ENCODE results near the gene ZCCHC7.

ZCCHC7 gene

DNA sequence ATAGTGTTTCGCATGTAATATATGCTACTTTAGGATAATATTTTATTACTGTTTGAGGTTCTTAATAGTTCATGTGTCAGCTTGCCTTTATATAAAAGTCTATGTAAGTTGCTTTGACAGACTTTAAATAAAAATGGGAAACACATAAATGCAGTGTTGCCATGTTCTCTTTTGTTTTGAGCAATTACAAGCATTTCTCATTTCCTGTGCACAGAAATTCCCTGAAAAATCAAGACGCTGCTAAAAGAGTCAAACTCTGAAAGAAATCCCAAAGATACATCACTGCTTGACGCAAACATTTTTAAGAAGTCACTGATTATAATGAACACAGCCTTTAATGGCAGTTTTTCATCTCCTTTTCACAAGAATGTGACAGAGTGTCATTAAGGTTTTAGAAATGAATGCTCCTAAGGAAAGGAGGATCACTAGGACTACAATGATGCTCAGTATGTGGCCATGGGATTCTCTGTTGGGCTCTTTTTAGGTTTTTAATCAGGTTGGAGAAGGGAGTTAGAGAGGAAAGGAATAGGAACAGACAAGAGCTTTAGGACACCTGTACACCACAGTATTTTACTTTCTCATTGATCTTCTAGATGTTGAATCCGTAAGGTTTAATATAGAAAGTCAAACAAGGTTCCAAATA is 29.4 kb downstream of the ZCCHC7 start:
- DNase-seq (ENCODE audit: extremely low read depth, low read depth): no peak
- TF ChIP-seq, protein P1, sequence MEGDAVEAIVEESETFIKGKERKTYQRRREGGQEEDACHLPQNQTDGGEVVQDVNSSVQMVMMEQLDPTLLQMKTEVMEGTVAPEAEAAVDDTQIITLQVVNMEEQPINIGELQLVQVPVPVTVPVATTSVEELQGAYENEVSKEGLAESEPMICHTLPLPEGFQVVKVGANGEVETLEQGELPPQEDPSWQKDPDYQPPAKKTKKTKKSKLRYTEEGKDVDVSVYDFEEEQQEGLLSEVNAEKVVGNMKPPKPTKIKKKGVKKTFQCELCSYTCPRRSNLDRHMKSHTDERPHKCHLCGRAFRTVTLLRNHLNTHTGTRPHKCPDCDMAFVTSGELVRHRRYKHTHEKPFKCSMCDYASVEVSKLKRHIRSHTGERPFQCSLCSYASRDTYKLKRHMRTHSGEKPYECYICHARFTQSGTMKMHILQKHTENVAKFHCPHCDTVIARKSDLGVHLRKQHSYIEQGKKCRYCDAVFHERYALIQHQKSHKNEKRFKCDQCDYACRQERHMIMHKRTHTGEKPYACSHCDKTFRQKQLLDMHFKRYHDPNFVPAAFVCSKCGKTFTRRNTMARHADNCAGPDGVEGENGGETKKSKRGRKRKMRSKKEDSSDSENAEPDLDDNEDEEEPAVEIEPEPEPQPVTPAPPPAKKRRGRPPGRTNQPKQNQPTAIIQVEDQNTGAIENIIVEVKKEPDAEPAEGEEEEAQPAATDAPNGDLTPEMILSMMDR (IDR thresholded peaks at IDR 0.05; ENCODE audit: low read depth, low read length, missing control alignments): no peak
- no peak overlapping the region for H3K4me3 ChIP-seq (replicated peaks; ENCODE audit: low read depth, low read length)

DNA sequence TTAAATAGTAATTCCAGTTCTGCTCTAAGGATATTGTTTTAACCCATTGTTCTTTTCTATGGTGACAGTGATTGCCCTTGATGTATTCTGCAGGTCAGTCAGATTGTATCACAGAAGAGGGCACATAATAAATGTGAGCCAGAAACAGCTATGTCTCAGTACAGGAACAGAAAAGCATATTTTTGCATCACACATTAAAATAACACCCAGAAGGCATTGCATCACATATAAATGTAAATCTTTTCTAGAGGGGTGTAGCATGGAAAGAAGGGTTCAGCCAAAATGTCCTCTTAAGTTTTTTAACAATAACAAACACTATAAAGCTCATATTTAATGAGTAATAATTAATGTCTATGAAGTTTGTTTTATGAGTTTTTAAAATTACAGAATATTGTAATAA is 30.0 kb downstream of the ZCCHC7 start:
- TF ChIP-seq, protein P1 (IDR thresholded peaks at IDR 0.05; ENCODE audit: low read depth, low read length, missing control alignments): no peak

DNA sequence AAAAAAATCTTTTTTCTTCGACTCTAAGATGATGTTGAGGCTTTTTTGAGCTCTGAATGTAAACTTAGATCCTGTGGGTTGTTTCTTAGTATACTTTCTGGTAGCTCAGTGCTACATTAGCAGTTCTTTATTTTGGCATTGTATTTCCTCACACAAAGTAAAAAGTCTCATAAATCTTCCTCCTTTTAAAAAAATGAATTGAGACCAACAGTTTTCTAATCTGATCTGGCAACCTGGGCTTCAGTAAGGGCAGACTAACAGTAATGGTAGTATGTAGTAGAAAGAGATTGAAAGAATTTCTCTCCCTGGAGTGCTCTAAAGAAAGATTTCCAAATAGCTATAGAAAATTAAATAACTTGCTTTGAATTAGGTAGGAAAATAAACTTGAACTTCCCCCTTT is 31.4 kb downstream of the ZCCHC7 start:
- no peak overlapping the region for H3K4me3 ChIP-seq (replicated peaks; ENCODE audit: low read depth, low read length)
- no peak for DNase-seq (ENCODE audit: extremely low read depth, low read depth)
- TF ChIP-seq, protein P1 (IDR thresholded peaks at IDR 0.05; ENCODE audit: low read depth, low read length, missing control alignments): no peak

More for the DNA sequence above, 30.0 kb downstream of the ZCCHC7 start:
- no peak overlapping the region for H3K4me3 ChIP-seq (replicated peaks; ENCODE audit: low read depth, low read length)
- DNase-seq (ENCODE audit: extremely low read depth, low read depth): no peak

DNA sequence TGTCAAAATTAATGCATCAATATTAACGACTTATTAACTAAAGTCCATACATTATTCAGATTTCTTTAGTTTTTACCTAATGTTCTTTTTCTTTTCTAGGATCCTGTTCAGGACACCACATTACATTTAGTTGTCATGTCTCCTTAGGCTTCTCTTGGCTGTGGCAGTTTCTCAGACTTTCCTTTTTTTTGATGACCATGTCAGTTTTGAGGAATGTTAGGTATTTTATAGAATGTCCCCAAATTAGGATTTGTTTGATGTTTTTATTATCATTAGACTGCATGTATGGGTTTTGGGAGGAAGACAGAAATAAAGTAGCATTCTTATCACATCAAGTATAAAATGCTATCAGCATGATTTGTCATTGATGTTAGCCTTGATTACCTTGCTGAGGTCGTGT is 32.0 kb downstream of the ZCCHC7 start:
- TF ChIP-seq, protein P1 (IDR thresholded peaks at IDR 0.05; ENCODE audit: low read depth, low read length, missing control alignments): no peak
- DNase-seq (ENCODE audit: extremely low read depth, low read depth): no peak
- H3K4me3 ChIP-seq (replicated peaks; ENCODE audit: low read depth, low read length): no peak overlapping the region

DNA sequence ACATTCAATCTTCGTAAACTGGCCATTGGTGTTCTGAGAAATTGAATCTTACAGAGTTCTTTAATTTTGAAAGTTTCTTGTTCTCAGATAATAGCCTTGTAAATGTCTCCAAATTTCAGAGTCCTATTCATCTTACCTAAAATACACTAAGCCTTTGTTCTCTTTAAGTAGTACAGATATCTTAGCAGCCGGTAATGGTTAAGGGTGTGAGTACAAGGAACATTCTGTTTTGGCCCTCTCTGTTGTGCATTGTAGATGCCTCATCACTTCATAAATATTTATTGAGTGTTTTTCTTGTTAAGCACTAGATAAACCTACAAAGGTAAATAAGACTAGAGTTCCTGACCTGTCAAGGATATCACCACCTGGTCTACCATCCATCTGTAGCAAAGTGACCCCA is 35.2 kb downstream of the ZCCHC7 start:
- DNase-seq (ENCODE audit: extremely low read depth, low read depth): no peak
- TF ChIP-seq, protein P1 (IDR thresholded peaks at IDR 0.05; ENCODE audit: low read depth, low read length, missing control alignments): no peak
- no peak overlapping the region for H3K4me3 ChIP-seq (replicated peaks; ENCODE audit: low read depth, low read length)

DNA sequence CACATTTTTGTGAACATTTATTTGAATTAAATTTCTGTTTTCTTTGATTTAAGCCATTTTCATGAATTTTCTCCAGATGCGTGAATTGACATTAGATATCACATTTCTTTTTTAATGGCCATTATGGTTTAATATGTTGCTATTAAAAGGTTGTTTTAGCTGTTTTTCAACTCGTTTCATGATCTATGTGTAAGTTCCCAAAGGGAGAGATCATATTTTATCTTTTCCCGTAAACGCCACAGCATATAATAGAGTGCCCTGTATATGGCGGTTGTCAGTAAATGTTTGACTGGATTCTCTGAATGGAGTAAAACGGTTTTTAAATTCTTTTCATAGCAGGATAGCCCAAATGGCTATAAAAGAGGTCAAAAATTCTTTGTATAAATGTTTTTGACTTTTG is 35.8 kb downstream of the ZCCHC7 start:
- no peak for DNase-seq (ENCODE audit: extremely low read depth, low read depth)
- no peak overlapping the region for H3K4me3 ChIP-seq (replicated peaks; ENCODE audit: low read depth, low read length)
- TF ChIP-seq, protein P1 (IDR thresholded peaks at IDR 0.05; ENCODE audit: low read depth, low read length, missing control alignments): no peak
